ENCODE data around the gene COMMD6.
"Not testable (repeated sequence)": the region's sequence is repeated elsewhere in the genome, so short reads cannot be mapped to it uniquely, and the experiment has no call there.

The COMMD6 gene

GRCh38 chr13:75549262-75550158 lies 11.9 kb upstream of the COMMD6 start, which contains the start of gene UCHL3:
TSS of gene UCHL3 (plus strand) at chr13:75549791. CDS start at chr13:75549821, 30 bp downstream.
- DNase-seq (ENCODE audit: insufficient read length, low spot score): peak; percentile 79
- FAIRE-seq: no peak
- peak; percentile 80 for TF ChIP-seq CTCF (IDR thresholded peaks at IDR 0.05; ENCODE audit: insufficient read depth, missing control alignments)

- TF ChIP-seq CTCF (IDR thresholded peaks at IDR 0.05; ENCODE audit: insufficient read depth, missing control alignments): no peak
- DNase-seq (ENCODE audit: insufficient read length, low spot score) (no peak), FAIRE-seq (no peak)
Measured at GRCh38 chr13:75547917-75548316, 10.3 kb upstream of the COMMD6 start.

DNA sequence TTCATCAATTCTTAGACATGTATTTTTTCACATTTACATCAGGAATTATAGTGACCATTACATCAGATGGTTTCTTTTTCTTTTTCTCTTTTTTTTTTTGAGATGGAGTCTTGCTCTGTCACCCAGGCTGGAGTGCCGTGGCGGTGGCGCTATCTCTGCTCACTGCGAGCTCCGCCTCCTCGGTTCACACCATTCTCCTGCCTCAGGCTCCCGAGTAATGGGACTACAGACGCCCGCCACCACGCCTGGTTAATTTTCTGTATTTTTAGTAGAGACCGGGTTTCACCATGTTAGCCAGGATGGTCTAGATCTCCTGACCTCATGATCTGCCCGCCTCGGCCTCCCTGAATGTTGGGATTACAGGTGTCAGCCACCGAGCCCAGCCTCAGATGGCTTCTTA lies 7.7 kb upstream of the COMMD6 start:
- not testable (repeated sequence) for FAIRE-seq; DNase-seq (ENCODE audit: insufficient read length, low spot score)

DNA sequence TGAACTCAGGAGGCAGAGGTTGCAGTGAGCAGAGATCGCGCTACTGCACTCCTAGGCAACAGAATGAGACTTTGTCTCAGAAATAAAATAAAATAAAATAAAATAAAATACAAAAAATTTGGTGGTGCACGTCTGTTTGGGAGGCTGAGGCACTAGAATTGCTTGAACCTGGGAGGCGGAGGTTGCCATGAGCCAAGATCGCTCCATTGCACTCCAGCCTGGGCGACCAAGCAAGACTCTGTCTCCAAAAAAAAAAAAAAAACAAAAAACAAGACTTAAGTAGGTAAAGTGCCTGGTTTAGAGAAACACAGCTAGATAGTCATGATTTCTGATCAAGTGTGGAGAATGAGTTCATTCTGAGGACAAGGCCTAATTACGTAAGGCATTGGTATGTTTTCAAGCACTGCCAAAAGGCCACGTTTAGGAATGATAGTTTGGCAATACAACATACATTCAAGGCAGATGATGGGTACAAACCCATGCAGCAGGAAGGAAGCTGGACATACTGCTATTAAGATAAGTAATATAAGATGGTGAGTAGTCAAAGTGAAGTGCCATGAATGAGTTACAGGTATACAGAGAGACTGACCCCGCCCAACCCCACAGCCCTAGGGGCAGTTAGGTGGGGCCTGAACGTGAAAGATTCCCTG lies 7.2 kb upstream of the COMMD6 start:
- no peak for DNase-seq (ENCODE audit: insufficient read length, low spot score)
- FAIRE-seq: no peak
- TF ChIP-seq CTCF (IDR thresholded peaks at IDR 0.05; ENCODE audit: insufficient read depth, missing control alignments): no peak

DNA sequence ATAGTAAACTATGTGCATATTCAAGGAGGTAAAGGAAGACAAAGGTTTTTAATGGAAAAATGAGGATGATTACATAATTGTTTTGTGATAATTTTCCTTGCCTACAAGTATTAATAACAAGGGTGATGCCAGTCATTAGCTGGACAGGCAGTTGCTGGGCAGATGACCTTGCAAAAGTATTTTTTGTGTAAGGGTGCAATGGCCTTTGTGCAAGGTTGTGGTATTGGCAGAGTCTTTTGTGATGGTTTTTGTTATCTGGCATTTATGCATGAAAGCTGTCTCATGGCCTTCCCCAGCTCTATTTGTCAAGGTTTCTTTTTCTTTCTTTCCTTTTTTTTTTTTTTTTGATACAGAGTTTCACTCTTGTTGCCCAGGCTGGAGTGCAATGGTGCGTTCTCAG lies 4.3 kb upstream of the COMMD6 start:
- no peak for DNase-seq (ENCODE audit: insufficient read length, low spot score)
- no peak for FAIRE-seq
- TF ChIP-seq CTCF (IDR thresholded peaks at IDR 0.05; ENCODE audit: insufficient read depth, missing control alignments): no peak

GRCh38 chr13:75541287-75541686 lies 3.6 kb upstream of the COMMD6 start:
- no peak for TF ChIP-seq CTCF (IDR thresholded peaks at IDR 0.05; ENCODE audit: insufficient read depth, missing control alignments)
- DNase-seq (ENCODE audit: insufficient read length, low spot score) (no peak), FAIRE-seq (no peak)

DNA sequence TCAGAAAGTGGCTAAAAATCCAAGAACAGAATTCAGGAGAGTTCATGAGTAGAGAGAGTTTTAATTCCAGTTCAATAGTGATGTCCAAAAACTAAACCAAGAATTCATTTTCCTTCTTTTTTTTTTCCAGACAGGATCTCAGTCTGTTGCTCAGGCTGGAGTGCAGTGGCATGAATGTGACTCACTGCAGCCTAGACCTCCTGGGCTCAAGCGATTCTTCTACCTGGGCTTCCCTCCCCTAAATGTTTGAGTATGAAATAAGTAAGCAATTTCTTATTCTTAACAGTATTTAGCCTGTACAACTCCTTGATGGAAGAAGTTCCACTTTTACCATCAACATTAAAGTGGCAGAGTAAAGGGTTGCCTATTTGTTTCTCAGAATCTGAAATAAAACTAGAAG lies 3.8 kb downstream of the COMMD6 start:
- no peak for TF ChIP-seq CTCF (IDR thresholded peaks at IDR 0.05; ENCODE audit: insufficient read depth, missing control alignments)
- DNase-seq (ENCODE audit: insufficient read length, low spot score): no peak
- no peak for FAIRE-seq
